ENCODE results near the gene COPS9. TPM values are rescaled to one million over a fixed set of nuclear protein-coding genes. Genes with fewer than 3 reads are reported as not detected.

COPS9 gene
- total RNA-seq, 1 experiment from 2014 or later: 134 TPM

- POLR2A ChIA-PET: no interaction called here
- intact Hi-C loops (cut with micrococcal nuclease; ENCODE audit: unreplicated experiment) (no loop called here), in situ Hi-C loops (cut with HindIII; ENCODE audit: low pct_unique_long_range_greater_than_20kb, low sequenced_read_pairs) (no loop called here)
- DNase-seq (ENCODE audit: low read depth, low spot score) (no peak), ATAC-seq (no peak)
- no peaks in the 10 kb centered on the region for H3K9me3 ChIP-seq (ENCODE audit: control insufficient read depth, insufficient read depth, low read depth, low read length)
- BruUV-seq (replicated peaks): no TSS peak
- H3K36me3 ChIP-seq (ENCODE audit: control insufficient read depth, insufficient read depth, low read length): no peaks in the 10 kb centered on the region
- no peak overlapping the region for H3K27ac ChIP-seq (ENCODE audit: low read length)
- no peak overlapping the region for H3K4me3 ChIP-seq (ENCODE audit: low read depth in 2 of 2, low read length in 2 of 2)
- H3K27me3 ChIP-seq (ENCODE audit: control insufficient read depth, insufficient read depth, low read length): peaks cover 24% of the 10 kb centered on the region
- TF ChIP-seq SIN3A (IDR thresholded peaks at IDR 0.05; ENCODE audit: borderline replicate concordance, insufficient read depth, low read depth, low read length) (no peak), POLR2AphosphoS5 (IDR thresholded peaks at IDR 0.05; ENCODE audit: low read depth, low read length) (no peak), TCF7L2 (IDR thresholded peaks at IDR 0.05; ENCODE audit: low read depth, low read length) (no peak), REST (IDR thresholded peaks at IDR 0.05; ENCODE audit: insufficient read depth in 1 of 2, low read depth in 2 of 2, low read length in 1 of 2) (no peak), CTCF (IDR thresholded peaks at IDR 0.05) (no peak)
- CTCF ChIA-PET: interaction anchor here (0.6 kb wide), 1 partner anchor 283 kb away, joined by 3 read pairs; no protein-coding TSS in a partner anchor
- no peaks in the 10 kb centered on the region for H3K4me1 ChIP-seq (ENCODE audit: control insufficient read depth, insufficient read depth, low read length)
Observed at GRCh38 chr2:240172071-240172895, 36.2 kb upstream of the COPS9 start.

GRCh38 chr2:240170883-240171282 lies 34.8 kb upstream of the COPS9 start:
- intact Hi-C loops (cut with micrococcal nuclease; ENCODE audit: unreplicated experiment): no loop called here
- TF ChIP-seq TCF7L2 (IDR thresholded peaks at IDR 0.05; ENCODE audit: low read depth, low read length): no peak
- TF ChIP-seq REST (IDR thresholded peaks at IDR 0.05; ENCODE audit: insufficient read depth in 1 of 2, low read depth in 2 of 2, low read length in 1 of 2): no peak
- TF ChIP-seq SIN3A (IDR thresholded peaks at IDR 0.05; ENCODE audit: borderline replicate concordance, insufficient read depth, low read depth, low read length): no peak
- TF ChIP-seq CTCF (IDR thresholded peaks at IDR 0.05): no peak
- no peak for TF ChIP-seq POLR2AphosphoS5 (IDR thresholded peaks at IDR 0.05; ENCODE audit: low read depth, low read length)
- in situ Hi-C loops (cut with HindIII; ENCODE audit: low pct_unique_long_range_greater_than_20kb, low sequenced_read_pairs): no loop called here
- Histone ChIP-seq H3K36me3 (ENCODE audit: control insufficient read depth, insufficient read depth, low read length) (no peaks in the 10 kb centered on the region), H3K27ac (ENCODE audit: low read length) (no peak overlapping the region), H3K4me1 (ENCODE audit: control insufficient read depth, insufficient read depth, low read length) (no peaks in the 10 kb centered on the region), H3K9me3 (ENCODE audit: control insufficient read depth, insufficient read depth, low read depth, low read length) (no peaks in the 10 kb centered on the region), H3K27me3 (ENCODE audit: control insufficient read depth, insufficient read depth, low read length) (peaks cover 12% of the 10 kb centered on the region), H3K4me3 (ENCODE audit: low read depth in 2 of 2, low read length in 2 of 2) (no peak overlapping the region)
- ATAC-seq (no peak), DNase-seq (ENCODE audit: low read depth, low spot score) (no peak)
- BruUV-seq (replicated peaks): no TSS peak
- ChIA-PET CTCF (no interaction called here), POLR2A (interaction anchor here (0.6 kb wide), 1 partner anchor 498 kb away, joined by 3 read pairs; no protein-coding TSS in a partner anchor)
